ENCODE results near the gene SVBP. TPM values are rescaled to one million over a fixed set of nuclear protein-coding genes. Genes with fewer than 3 reads are reported as not detected.

The SVBP gene
- total RNA-seq, 1 donor, result 17.0 TPM

DNA sequence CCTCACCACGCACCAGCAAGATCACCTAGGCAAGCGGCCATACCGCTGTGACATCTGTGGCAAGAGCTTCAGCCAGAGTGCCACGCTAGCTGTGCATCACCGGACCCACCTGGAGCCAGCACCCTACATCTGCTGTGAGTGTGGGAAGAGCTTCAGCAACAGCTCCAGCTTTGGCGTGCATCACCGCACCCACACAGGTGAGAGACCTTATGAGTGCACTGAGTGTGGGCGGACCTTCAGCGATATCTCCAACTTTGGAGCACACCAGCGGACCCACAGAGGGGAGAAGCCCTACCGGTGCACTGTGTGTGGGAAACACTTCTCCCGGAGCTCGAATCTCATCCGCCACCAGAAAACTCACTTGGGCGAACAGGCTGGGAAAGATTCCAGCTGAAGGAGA, 34.2 kb upstream of the SVBP start:
- Histone ChIP-seq H4K20me1 (ENCODE audit: insufficient read depth, low read length) (peaks cover 4% of the 10 kb centered on the region), H3K4me3 (ENCODE audit: insufficient read depth, low read length) (no peak overlapping the region), H3K79me2 (ENCODE audit: insufficient read depth, low read length) (peaks cover 16% of the 10 kb centered on the region), H3K4me2 (ENCODE audit: insufficient read depth, low read length) (no peak overlapping the region), H3K9me3 (ENCODE audit: low read depth, low read length) (peaks cover 12% of the 10 kb centered on the region), H3K4me1 (ENCODE audit: insufficient read depth, low read length) (peaks cover 11% of the 10 kb centered on the region), H2AFZ (ENCODE audit: low read length) (no peak overlapping the region), H3K27ac (ENCODE audit: low read depth, low read length) (no peak overlapping the region), H3K36me3 (ENCODE audit: insufficient read depth, low read length) (peaks cover 28% of the 10 kb centered on the region), H3K27me3 (ENCODE audit: insufficient read depth, low read length) (no peaks in the 10 kb centered on the region)
- DNase-seq (ENCODE audit: insufficient read length, low spot score, missing footprints), result no peak
- TF ChIP-seq, protein P1, sequence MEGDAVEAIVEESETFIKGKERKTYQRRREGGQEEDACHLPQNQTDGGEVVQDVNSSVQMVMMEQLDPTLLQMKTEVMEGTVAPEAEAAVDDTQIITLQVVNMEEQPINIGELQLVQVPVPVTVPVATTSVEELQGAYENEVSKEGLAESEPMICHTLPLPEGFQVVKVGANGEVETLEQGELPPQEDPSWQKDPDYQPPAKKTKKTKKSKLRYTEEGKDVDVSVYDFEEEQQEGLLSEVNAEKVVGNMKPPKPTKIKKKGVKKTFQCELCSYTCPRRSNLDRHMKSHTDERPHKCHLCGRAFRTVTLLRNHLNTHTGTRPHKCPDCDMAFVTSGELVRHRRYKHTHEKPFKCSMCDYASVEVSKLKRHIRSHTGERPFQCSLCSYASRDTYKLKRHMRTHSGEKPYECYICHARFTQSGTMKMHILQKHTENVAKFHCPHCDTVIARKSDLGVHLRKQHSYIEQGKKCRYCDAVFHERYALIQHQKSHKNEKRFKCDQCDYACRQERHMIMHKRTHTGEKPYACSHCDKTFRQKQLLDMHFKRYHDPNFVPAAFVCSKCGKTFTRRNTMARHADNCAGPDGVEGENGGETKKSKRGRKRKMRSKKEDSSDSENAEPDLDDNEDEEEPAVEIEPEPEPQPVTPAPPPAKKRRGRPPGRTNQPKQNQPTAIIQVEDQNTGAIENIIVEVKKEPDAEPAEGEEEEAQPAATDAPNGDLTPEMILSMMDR (IDR thresholded peaks at IDR 0.05; ENCODE audit: extremely low read depth, low read depth, low read length), result no peak

DNA sequence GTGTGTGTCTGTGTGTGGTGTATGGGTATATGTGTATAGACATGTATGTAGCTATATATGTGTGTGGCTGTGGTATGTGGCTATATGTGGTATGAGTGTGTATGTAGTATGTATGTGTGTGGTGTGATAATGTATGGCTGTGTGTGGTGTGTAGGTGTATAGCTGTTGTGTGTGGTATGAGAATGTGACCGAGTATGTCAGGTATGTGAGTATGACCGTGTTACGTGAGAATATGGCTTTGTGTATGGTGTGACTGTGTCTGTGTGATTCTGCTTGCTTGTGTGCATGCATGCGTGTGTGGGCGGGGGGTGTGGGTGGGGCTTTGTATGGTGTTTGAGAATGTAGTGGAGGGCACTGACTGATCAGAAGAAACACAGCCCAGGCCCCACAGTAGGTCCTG, 32.7 kb upstream of the SVBP start:
- peaks cover 4% of the 10 kb centered on the region for H4K20me1 ChIP-seq (ENCODE audit: insufficient read depth, low read length)
- no peaks in the 10 kb centered on the region for H3K27me3 ChIP-seq (ENCODE audit: insufficient read depth, low read length)
- H3K79me2 ChIP-seq (ENCODE audit: insufficient read depth, low read length), result peaks cover 16% of the 10 kb centered on the region
- DNase-seq (ENCODE audit: insufficient read length, low spot score, missing footprints), result no peak
- H3K9me3 ChIP-seq (ENCODE audit: low read depth, low read length), result peaks cover 12% of the 10 kb centered on the region
- H2AFZ ChIP-seq (ENCODE audit: low read length), result no peak overlapping the region
- no peak overlapping the region for H3K4me3 ChIP-seq (ENCODE audit: insufficient read depth, low read length)
- H3K4me1 ChIP-seq (ENCODE audit: insufficient read depth, low read length), result peaks cover 15% of the 10 kb centered on the region
- no peak overlapping the region for H3K27ac ChIP-seq (ENCODE audit: low read depth, low read length)
- H3K36me3 ChIP-seq (ENCODE audit: insufficient read depth, low read length), result peaks cover 28% of the 10 kb centered on the region
- no peak overlapping the region for H3K4me2 ChIP-seq (ENCODE audit: insufficient read depth, low read length)
- TF ChIP-seq, protein P1 (IDR thresholded peaks at IDR 0.05; ENCODE audit: extremely low read depth, low read depth, low read length), result no peak

DNA sequence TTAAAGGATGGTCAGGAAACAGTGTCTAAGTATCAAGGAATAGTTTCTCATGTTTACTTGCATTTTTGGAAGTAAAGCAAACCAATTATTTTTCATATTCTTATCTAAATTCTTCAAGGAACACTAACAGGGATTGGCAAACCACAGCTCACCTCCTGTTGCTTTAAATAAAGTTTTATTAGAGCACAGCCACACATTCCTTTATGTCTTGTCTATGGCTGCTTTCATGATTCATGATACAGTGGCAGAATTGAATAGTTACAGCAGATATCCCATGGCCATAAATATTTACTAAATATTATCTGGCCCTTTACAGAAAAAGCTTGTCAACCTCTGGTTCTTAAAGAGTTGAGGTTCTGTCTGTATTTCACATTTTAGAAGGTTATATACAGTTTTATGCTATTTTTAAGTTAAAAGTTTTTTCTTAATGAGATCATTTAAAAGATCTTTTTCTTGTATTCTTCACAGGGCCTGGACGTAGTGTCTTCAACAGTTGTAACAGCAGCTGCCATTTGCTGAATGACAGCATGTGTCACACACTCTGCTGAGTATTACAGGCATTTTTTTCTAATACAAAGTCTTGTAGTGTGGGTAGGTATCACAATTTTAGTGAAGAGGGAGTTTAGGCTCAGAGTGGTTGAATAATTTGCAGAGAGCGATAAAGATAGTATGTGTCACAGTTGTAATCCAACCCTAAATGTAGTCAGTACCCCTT, 31.8 kb upstream of the SVBP start:
- H3K27me3 ChIP-seq (ENCODE audit: insufficient read depth, low read length), result no peaks in the 10 kb centered on the region
- peak; percentile 83 for DNase-seq (ENCODE audit: insufficient read length, low spot score, missing footprints)
- peaks cover 16% of the 10 kb centered on the region for H3K79me2 ChIP-seq (ENCODE audit: insufficient read depth, low read length)

More for the DNA sequence above, 31.8 kb upstream of the SVBP start:
- H3K4me3 ChIP-seq (ENCODE audit: insufficient read depth, low read length), result no peak overlapping the region
- H3K27ac ChIP-seq (ENCODE audit: low read depth, low read length), result no peak overlapping the region
- H3K9me3 ChIP-seq (ENCODE audit: low read depth, low read length), result peaks cover 12% of the 10 kb centered on the region
- H3K36me3 ChIP-seq (ENCODE audit: insufficient read depth, low read length), result peaks cover 28% of the 10 kb centered on the region
- H3K4me2 ChIP-seq (ENCODE audit: insufficient read depth, low read length), result no peak overlapping the region
- H2AFZ ChIP-seq (ENCODE audit: low read length), result no peak overlapping the region
- peaks cover 22% of the 10 kb centered on the region for H3K4me1 ChIP-seq (ENCODE audit: insufficient read depth, low read length)
- TF ChIP-seq, protein P1 (IDR thresholded peaks at IDR 0.05; ENCODE audit: extremely low read depth, low read depth, low read length), result no peak
- H4K20me1 ChIP-seq (ENCODE audit: insufficient read depth, low read length), result peaks cover 4% of the 10 kb centered on the region

All from osteoblast (primary cell).